CD4-positive, alpha-beta T cell treated with Interleukin-17A for 1 hour (primary cell): ENCODE measurements around the gene DNASE1L3.

Source experiments
- DNase-seq: peaks from one replicate; pipeline ENCODE4 v3.0.0-alpha.2; 2020

The DNASE1L3 gene

GRCh38 chr3:58198804-58199203 lies 12.0 kb downstream of the DNASE1L3 start:
- DNase-seq: no peak

- no peak for DNase-seq
Measured at GRCh38 chr3:58198362-58198761, 12.4 kb downstream of the DNASE1L3 start.

GRCh38 chr3:58197588-58197987 lies 13.2 kb downstream of the DNASE1L3 start:
- DNase-seq: no peak

GRCh38 chr3:58193682-58194407 lies 16.9 kb downstream of the DNASE1L3 start:
- no peak for DNase-seq

- no peak for DNase-seq
Measured at GRCh38 chr3:58192069-58192468, 18.7 kb downstream of the DNASE1L3 start.

GRCh38 chr3:58191361-58191991 lies 19.3 kb downstream of the DNASE1L3 start:
- DNase-seq: no peak

GRCh38 chr3:58190882-58191281 lies 19.9 kb downstream of the DNASE1L3 start:
- DNase-seq: no peak

- DNase-seq: no peak
Measured at GRCh38 chr3:58190291-58190690, 20.5 kb downstream of the DNASE1L3 start.

GRCh38 chr3:58189691-58190090 lies 21.1 kb downstream of the DNASE1L3 start:
- DNase-seq: no peak

- DNase-seq: no peak
Measured at GRCh38 chr3:58188921-58189451, 21.8 kb downstream of the DNASE1L3 start.

GRCh38 chr3:58188173-58188564 lies 22.6 kb downstream of the DNASE1L3 start:
- no peak for DNase-seq

- DNase-seq: no peak
Measured at GRCh38 chr3:58184982-58185360, 25.8 kb downstream of the DNASE1L3 start.

GRCh38 chr3:58184309-58184981 lies 26.3 kb downstream of the DNASE1L3 start:
- DNase-seq: no peak

- DNase-seq: no peak
Measured at GRCh38 chr3:58183891-58184290, 26.9 kb downstream of the DNASE1L3 start.

- no peak for DNase-seq
Measured at GRCh38 chr3:58183221-58183620, 27.6 kb downstream of the DNASE1L3 start.

GRCh38 chr3:58180940-58181587 lies 29.7 kb downstream of the DNASE1L3 start:
- no peak for DNase-seq

GRCh38 chr3:58180099-58180880 lies 30.5 kb downstream of the DNASE1L3 start:
- no peak for DNase-seq

- DNase-seq: no peak
Measured at GRCh38 chr3:58179235-58180098, 31.3 kb downstream of the DNASE1L3 start.

GRCh38 chr3:58178528-58179234 lies 32.1 kb downstream of the DNASE1L3 start:
- DNase-seq: no peak

- peak; percentile 87 for DNase-seq
Measured at GRCh38 chr3:58177747-58178527, 32.8 kb downstream of the DNASE1L3 start.
